ENCODE measurements around the gene RAB8B.

RAB8B gene

DNA sequence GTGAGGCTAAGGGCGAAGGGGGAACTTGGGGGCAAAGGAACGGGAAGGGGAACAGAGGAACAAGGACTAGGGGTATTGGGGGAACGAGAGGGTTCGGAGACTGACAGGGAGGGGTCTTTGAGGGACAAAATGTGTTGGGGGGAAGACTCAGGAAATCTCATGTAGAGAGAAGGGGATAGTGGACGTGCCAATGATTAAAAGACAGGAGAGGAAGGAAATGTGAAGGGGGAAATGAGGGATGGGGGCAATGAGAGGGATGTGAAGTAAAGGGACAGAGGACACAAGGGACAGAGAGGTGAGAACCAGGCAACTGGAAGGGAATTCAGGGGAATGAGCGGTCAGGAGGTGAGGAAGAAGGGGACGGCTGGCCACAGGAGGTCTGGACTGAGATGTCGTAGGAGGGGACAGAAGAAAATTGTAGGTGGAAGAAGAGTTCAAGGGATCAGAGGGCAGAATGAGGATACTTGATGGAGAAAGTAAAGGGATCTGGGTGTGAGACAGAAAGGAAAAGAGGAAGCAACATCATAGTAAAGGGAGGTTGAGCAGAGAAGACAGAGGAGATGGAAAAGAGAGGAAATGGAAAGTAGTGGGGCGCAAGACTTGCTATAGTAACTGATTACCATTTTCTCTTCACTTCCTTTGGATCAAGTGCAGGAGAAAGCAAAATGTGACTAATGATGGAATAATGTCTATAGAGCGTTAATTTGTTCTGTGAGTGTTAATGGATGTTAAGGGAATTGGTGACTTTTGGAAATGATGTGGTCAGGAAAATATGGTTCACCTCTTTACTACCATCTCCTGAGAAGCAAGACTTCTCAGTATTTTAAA lies 749 bp downstream of the RAB8B start:
- peak overlapping the region; percentile 65 for H3K4me3 ChIP-seq (ENCODE audit: low read depth, low read length)
- TF ChIP-seq, protein P1, sequence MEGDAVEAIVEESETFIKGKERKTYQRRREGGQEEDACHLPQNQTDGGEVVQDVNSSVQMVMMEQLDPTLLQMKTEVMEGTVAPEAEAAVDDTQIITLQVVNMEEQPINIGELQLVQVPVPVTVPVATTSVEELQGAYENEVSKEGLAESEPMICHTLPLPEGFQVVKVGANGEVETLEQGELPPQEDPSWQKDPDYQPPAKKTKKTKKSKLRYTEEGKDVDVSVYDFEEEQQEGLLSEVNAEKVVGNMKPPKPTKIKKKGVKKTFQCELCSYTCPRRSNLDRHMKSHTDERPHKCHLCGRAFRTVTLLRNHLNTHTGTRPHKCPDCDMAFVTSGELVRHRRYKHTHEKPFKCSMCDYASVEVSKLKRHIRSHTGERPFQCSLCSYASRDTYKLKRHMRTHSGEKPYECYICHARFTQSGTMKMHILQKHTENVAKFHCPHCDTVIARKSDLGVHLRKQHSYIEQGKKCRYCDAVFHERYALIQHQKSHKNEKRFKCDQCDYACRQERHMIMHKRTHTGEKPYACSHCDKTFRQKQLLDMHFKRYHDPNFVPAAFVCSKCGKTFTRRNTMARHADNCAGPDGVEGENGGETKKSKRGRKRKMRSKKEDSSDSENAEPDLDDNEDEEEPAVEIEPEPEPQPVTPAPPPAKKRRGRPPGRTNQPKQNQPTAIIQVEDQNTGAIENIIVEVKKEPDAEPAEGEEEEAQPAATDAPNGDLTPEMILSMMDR (IDR thresholded peaks at IDR 0.05; ENCODE audit: borderline replicate concordance, insufficient read depth, low read depth, low read length): no peak

DNA sequence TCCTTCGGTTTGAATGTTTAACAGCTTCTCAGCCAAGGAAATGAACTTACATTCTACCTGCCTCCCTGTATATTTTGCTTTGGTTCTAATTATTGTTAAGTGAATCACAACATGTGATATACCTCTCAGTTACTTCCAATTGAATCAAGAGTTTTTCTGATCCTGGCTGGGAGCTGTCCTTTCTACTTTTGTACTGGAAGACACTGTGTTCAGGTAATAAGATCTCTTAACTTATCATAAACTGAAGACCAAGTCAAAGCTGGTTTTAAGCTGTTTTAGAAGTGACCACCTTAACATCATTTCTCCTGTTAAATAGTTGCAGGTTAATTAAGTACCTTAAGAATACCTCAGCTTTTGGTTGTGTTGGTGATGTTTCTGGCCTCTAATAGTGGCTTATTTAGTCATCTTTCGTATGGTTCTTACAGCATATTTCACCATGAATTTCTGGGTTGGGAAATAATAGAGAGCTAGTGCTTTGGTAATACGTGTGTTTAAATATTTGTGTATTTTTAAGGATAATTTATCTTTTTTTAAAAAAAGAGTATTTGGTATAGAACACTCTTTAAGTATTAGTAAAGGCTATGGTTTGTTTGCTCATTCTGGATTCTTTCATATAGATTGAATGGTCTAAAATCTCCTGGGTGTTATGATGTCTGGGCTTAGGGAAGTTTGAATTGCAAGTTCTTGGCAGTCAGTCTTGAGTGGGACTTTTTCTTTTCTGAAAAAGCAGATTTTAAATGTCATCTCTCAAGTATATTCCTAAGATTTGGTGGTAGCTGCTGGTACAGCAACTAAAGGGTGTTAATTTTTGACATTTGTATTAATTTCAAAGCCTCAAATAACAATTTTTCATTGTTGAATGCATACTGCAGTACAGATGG lies 1.6 kb downstream of the RAB8B start:
- peak overlapping the region; percentile 65 for H3K4me3 ChIP-seq (ENCODE audit: low read depth, low read length)
- TF ChIP-seq, protein P1 (IDR thresholded peaks at IDR 0.05; ENCODE audit: borderline replicate concordance, insufficient read depth, low read depth, low read length): no peak

- H3K4me3 ChIP-seq (ENCODE audit: low read depth, low read length): peak overlapping the region; percentile 40
- TF ChIP-seq, protein P1 (IDR thresholded peaks at IDR 0.05; ENCODE audit: borderline replicate concordance, insufficient read depth, low read depth, low read length): no peak
Observed at GRCh38 chr15:63191895-63192618, 2.7 kb downstream of the RAB8B start.

GRCh38 chr15:63192619-63193206 lies 3.3 kb downstream of the RAB8B start:
- TF ChIP-seq, protein P1 (IDR thresholded peaks at IDR 0.05; ENCODE audit: borderline replicate concordance, insufficient read depth, low read depth, low read length): no peak
- peak overlapping the region; percentile 36 for H3K4me3 ChIP-seq (ENCODE audit: low read depth, low read length)

- TF ChIP-seq, protein P1 (IDR thresholded peaks at IDR 0.05; ENCODE audit: borderline replicate concordance, insufficient read depth, low read depth, low read length): no peak
- H3K4me3 ChIP-seq (ENCODE audit: low read depth, low read length): no peak overlapping the region
Observed at GRCh38 chr15:63194302-63194701, 4.9 kb downstream of the RAB8B start.

DNA sequence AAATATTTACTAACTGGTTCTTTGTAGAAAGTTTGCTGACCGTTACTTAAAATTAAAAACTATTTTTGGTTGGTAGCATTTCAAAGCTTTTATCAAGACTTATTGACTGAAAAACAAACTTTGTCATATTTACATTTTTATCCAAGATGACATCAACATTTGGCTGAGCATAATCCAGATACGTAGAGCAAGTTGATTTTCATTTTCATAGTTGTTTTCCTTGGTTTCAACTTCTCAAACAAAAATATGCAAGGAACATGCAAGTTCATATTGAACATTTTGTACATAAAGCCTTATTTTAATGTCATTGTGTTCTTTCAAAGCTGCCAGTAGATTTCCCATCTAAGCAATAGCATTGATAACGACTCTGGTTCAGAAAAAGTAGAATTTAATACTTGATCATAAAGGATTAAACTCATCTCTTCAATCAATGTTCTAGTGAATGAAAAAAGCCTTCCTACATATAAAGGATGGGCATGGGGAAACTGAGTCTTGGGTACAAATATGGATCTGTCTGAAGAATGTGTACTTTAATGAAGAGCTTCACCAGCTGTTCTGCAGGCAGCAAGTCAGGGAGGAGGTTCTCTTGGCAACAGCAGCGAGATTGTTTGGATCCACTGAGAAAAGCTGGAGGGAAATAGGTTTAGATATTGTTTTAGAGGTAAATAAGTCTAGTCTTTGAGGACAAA lies 5.6 kb downstream of the RAB8B start:
- TF ChIP-seq, protein P1 (IDR thresholded peaks at IDR 0.05; ENCODE audit: borderline replicate concordance, insufficient read depth, low read depth, low read length): no peak
- no peak overlapping the region for H3K4me3 ChIP-seq (ENCODE audit: low read depth, low read length)
